Activated CD8-positive, alpha-beta T cell treated with anti-CD3 and anti-CD28 coated beads for 36 hours (primary cell): ENCODE data around the gene CEP57L1. TPM values are rescaled to one million over a fixed set of nuclear protein-coding genes. Genes with fewer than 3 reads are reported as not detected.
A peak's percentile ranks its signal among the peaks of the same experiment; 100 is the strongest.

Experiments used
- ATAC-seq: fragments of 200-7000 bp; cut with Tn5 transposase; one replicate; pipeline ENCODE4 v1.10.0; 2021; ENCODE audit warnings: mild to moderate bottlenecking, moderate library complexity
- CTCF ChIA-PET: fragments of 350-600 bp; sonication (Branson Sonifier 250); formaldehyde crosslinking; loops from one replicate; lab custom pipeline; 2021; ENCODE audit warnings: antibody characterized with exemption; lab: Charles Lee
- POLR2A ChIA-PET: fragments of 350-600 bp; sonication (Branson Sonifier 250); formaldehyde crosslinking; loops from one replicate; lab custom pipeline; 2021; ENCODE audit warnings: antibody characterized with exemption; lab: Charles Lee
- DNase-seq: peaks from one replicate; pipeline ENCODE4 v3.0.0-alpha.2; 2020
- H3K27ac Mint-ChIP-seq: one replicate; pipeline ENCODE4 v1.8.0; 2021; ENCODE audit warnings: mild to moderate bottlenecking, mixed read lengths
- H3K27me3 Mint-ChIP-seq: one replicate; pipeline ENCODE4 v1.8.0; 2021; ENCODE audit warnings: mixed read lengths
- H3K36me3 Mint-ChIP-seq: one replicate; pipeline ENCODE4 v1.8.0; 2021; ENCODE audit warnings: low read depth, mixed read lengths
- H3K4me1 Mint-ChIP-seq: one replicate; pipeline ENCODE4 v1.8.0; 2021; ENCODE audit warnings: low read depth, mixed read lengths
- H3K4me3 Mint-ChIP-seq: one replicate; pipeline ENCODE4 v1.8.0; 2021; ENCODE audit warnings: mild to moderate bottlenecking, moderate library complexity, mixed read lengths
- H3K9me3 Mint-ChIP-seq: one replicate; pipeline ENCODE4 v1.8.0; 2021; ENCODE audit warnings: mixed read lengths
- CTCF ChIP-seq: fragments of 200-600 bp; IDR thresholded peaks from one replicate; pipeline ENCODE4 v1.8.0; 2022; ENCODE audit warnings: antibody characterized with exemption, mild to moderate bottlenecking
- intact Hi-C: fragments of 100-400 bp; cut with micrococcal nuclease; formaldehyde crosslinking; loops from one replicate; pipeline ENCODE4 v1.10.0; 2022
- total RNA-seq, 2 experiments: library from RNA; stranded (reverse); gene quantifications; one replicate each; pipeline ENCODE4 v1.2.3, GENCODE V29; 2021

The CEP57L1 gene
- total RNA-seq, 2 experiments from 2014 or later, result 25.0 to 25.8 TPM

GRCh38 chr6:109183109-109183650, 87.9 kb downstream of the CEP57L1 start:
- no peaks in the 10 kb centered on the region for H3K9me3 Mint-ChIP-seq
- H3K4me3 Mint-ChIP-seq, result no peak overlapping the region
- intact Hi-C loops, result no loop called here
- H3K27ac Mint-ChIP-seq, result no peak overlapping the region
- H3K4me1 Mint-ChIP-seq, result no peaks in the 10 kb centered on the region
- ChIA-PET POLR2A (interaction anchor here (0.7 kb wide), 1 partner anchor 288 kb away, joined by 3 read pairs; no protein-coding TSS in a partner anchor), CTCF (interaction anchor here (0.8 to 3.7 kb wide), 5 partner anchors 9 to 641 kb away, joined by 3 to 17 read pairs (median 3); partner anchors contain the start of genes CD164, PPIL6 and SMPD2)
- peaks cover 10% of the 10 kb centered on the region for H3K27me3 Mint-ChIP-seq
- TF ChIP-seq CTCF, result no peak
- no peak for DNase-seq
- no peaks in the 10 kb centered on the region for H3K36me3 Mint-ChIP-seq
- no peak for ATAC-seq

- TF ChIP-seq CTCF, result no peak
- POLR2A ChIA-PET, result interaction anchor here (1.2 kb wide), 1 partner anchor 199 kb away, joined by 3 read pairs; no protein-coding TSS in a partner anchor
- intact Hi-C loops, result no loop called here
- H3K4me3 Mint-ChIP-seq, result no peak overlapping the region
- H3K9me3 Mint-ChIP-seq, result no peaks in the 10 kb centered on the region
- DNase-seq (no peak), ATAC-seq (no peak)
- no peaks in the 10 kb centered on the region for H3K36me3 Mint-ChIP-seq
- no peaks in the 10 kb centered on the region for H3K4me1 Mint-ChIP-seq
- CTCF ChIA-PET, result interaction anchor here (0.7 to 3.7 kb wide), 2 partner anchors 13 to 199 kb away, joined by 3 to 17 read pairs; partner anchors contain the start of gene CD164
- H3K27ac Mint-ChIP-seq, result no peak overlapping the region
- H3K27me3 Mint-ChIP-seq, result peaks cover 5% of the 10 kb centered on the region
These were observed 89.3 kb downstream of the CEP57L1 start for GRCh38 chr6:109184638-109185037.

GRCh38 chr6:109186012-109186411, 90.7 kb downstream of the CEP57L1 start:
- H3K27ac Mint-ChIP-seq, result no peak overlapping the region
- peaks cover 5% of the 10 kb centered on the region for H3K9me3 Mint-ChIP-seq
- TF ChIP-seq CTCF, result no peak
- ChIA-PET POLR2A (no interaction called here), CTCF (interaction anchor here (3.2 to 3.9 kb wide), 2 partner anchors 198 to 250 kb away, joined by 10 to 111 read pairs; partner anchors contain the start of gene CD164)
- no peaks in the 10 kb centered on the region for H3K4me1 Mint-ChIP-seq
- intact Hi-C loops, result no loop called here
- no peak overlapping the region for H3K4me3 Mint-ChIP-seq
- DNase-seq (no peak), ATAC-seq (no peak)
- peaks cover 5% of the 10 kb centered on the region for H3K27me3 Mint-ChIP-seq
- H3K36me3 Mint-ChIP-seq, result peaks cover 2% of the 10 kb centered on the region

- H3K27ac Mint-ChIP-seq, result no peak overlapping the region
- peaks cover 14% of the 10 kb centered on the region for H3K9me3 Mint-ChIP-seq
- H3K4me1 Mint-ChIP-seq, result no peaks in the 10 kb centered on the region
- DNase-seq (peak; percentile 75), ATAC-seq (peak; percentile 86)
- peak; percentile 86 for TF ChIP-seq CTCF
- POLR2A ChIA-PET, result interaction anchor here (2.4 kb wide), 1 partner anchor 195 kb away, joined by 18 read pairs; the partner anchor contains the start of gene CD164
- intact Hi-C loops, result loop anchor here (2.0 kb wide), 1 partner anchor 195 kb away; the partner anchor contains the start of gene CD164
- H3K27me3 Mint-ChIP-seq, result peaks cover 3% of the 10 kb centered on the region
- CTCF ChIA-PET, result interaction anchor here (0.7 to 3.9 kb wide), 55 partner anchors 8 to 852 kb away, joined by 3 to 111 read pairs (median 5); partner anchors contain the start of genes AK9, CD164, FIG4 and PPIL6
- H3K36me3 Mint-ChIP-seq, result peaks cover 7% of the 10 kb centered on the region
- H3K4me3 Mint-ChIP-seq, result no peak overlapping the region
These were observed 92.2 kb downstream of the CEP57L1 start for GRCh38 chr6:109187399-109188114.
